NCI-H128 (cell line): ENCODE data around the gene ATL3.
"Not testable (repeated sequence)": the region's sequence is repeated elsewhere in the genome, so short reads cannot be mapped to it uniquely, and the experiment has no call there.

ENCODE experiments used
- DNase-seq: peaks from one replicate; lab custom pipeline; 2025; ENCODE audit not compliant: unreplicated experiment; lab: John Stamatoyannopoulos, UW

ATL3 gene

GRCh38 chr11:63595296-63595695 lies 75.9 kb downstream of the ATL3 start:
- no peak for DNase-seq

GRCh38 chr11:63592975-63593395 lies 78.2 kb downstream of the ATL3 start:
- no peak for DNase-seq

GRCh38 chr11:63590024-63590788 lies 81.0 kb downstream of the ATL3 start:
- DNase-seq, result no peak

GRCh38 chr11:63589000-63589399 lies 82.2 kb downstream of the ATL3 start:
- no peak for DNase-seq

GRCh38 chr11:63586451-63587166 lies 84.6 kb downstream of the ATL3 start:
- DNase-seq, result no peak

- DNase-seq, result no peak
Observed at GRCh38 chr11:63583357-63583677, 87.9 kb downstream of the ATL3 start.

- DNase-seq, result not testable (repeated sequence)
Observed at GRCh38 chr11:63581224-63581623, 90.0 kb downstream of the ATL3 start.

- DNase-seq, result not testable (repeated sequence)
Observed at GRCh38 chr11:63578882-63579281, 92.3 kb downstream of the ATL3 start.

- no peak for DNase-seq
Observed at GRCh38 chr11:63574856-63575602, 96.1 kb downstream of the ATL3 start.
